ENCODE data around the gene BCAS3.

BCAS3 gene

DNA sequence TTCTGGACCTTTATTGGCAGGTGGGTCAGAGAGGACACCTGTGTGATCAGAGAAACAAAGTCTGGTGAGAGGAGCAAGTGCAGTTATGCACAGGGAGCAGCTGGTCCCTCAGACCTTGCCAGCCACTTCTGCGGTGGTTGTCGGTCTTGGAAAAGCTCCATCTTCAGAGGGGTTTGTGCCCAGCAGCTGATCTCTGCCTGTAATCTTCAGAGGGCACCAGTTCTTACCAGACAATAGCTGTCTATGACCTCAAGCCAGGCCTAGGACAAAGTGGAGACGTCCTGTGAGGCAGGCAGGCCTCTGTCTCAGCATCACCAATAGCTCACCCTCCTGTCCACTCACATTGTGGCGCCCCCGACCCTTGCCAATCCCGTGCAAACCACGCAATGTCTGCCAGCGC lies 655.5 kb downstream of the BCAS3 start:
- DNase-seq (ENCODE audit: low spot score): no peak
- H3K27ac ChIP-seq (ENCODE audit: poor library complexity, severe bottlenecking): no peak overlapping the region
- ATAC-seq (ENCODE audit: low read depth): no peak
- no peaks in the 10 kb centered on the region for H3K36me3 ChIP-seq (ENCODE audit: low read depth)
- H3K9me3 ChIP-seq (ENCODE audit: severe bottlenecking): no peaks in the 10 kb centered on the region
- TF ChIP-seq, protein P1, sequence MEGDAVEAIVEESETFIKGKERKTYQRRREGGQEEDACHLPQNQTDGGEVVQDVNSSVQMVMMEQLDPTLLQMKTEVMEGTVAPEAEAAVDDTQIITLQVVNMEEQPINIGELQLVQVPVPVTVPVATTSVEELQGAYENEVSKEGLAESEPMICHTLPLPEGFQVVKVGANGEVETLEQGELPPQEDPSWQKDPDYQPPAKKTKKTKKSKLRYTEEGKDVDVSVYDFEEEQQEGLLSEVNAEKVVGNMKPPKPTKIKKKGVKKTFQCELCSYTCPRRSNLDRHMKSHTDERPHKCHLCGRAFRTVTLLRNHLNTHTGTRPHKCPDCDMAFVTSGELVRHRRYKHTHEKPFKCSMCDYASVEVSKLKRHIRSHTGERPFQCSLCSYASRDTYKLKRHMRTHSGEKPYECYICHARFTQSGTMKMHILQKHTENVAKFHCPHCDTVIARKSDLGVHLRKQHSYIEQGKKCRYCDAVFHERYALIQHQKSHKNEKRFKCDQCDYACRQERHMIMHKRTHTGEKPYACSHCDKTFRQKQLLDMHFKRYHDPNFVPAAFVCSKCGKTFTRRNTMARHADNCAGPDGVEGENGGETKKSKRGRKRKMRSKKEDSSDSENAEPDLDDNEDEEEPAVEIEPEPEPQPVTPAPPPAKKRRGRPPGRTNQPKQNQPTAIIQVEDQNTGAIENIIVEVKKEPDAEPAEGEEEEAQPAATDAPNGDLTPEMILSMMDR (IDR thresholded peaks at IDR 0.05; ENCODE audit: poor library complexity, severe bottlenecking): no peak
- H3K4me3 ChIP-seq (ENCODE audit: severe bottlenecking): no peak overlapping the region
- H3K4me1 ChIP-seq (ENCODE audit: insufficient read depth, poor library complexity, severe bottlenecking): peaks cover 4% of the 10 kb centered on the region
- no peaks in the 10 kb centered on the region for H3K27me3 ChIP-seq (ENCODE audit: insufficient read depth, poor library complexity, severe bottlenecking)

DNA sequence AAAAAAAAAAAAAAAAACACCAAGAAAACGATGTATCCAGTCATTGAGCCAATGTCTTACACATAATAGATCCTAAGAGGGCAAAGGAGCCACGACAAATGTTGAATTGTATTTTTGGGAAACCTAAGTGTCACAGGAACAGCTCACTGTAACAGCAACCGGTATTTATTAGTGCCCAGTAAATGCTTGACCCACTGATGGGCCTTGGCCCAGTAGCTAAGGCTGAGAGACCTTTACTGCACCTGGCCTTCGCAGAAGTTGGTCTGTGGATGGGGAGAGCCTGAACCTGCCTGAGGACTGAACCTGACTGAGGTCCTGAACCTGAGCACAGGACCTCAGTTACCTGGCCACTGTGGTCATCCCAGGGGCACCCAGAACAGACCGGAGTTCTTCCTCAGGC lies 657.0 kb downstream of the BCAS3 start:
- DNase-seq (ENCODE audit: low spot score) (no peak), ATAC-seq (ENCODE audit: low read depth) (no peak)
- TF ChIP-seq, protein P1 (IDR thresholded peaks at IDR 0.05; ENCODE audit: poor library complexity, severe bottlenecking): no peak
- Histone ChIP-seq H3K27me3 (ENCODE audit: insufficient read depth, poor library complexity, severe bottlenecking) (no peaks in the 10 kb centered on the region), H3K4me1 (ENCODE audit: insufficient read depth, poor library complexity, severe bottlenecking) (peaks cover 7% of the 10 kb centered on the region), H3K27ac (ENCODE audit: poor library complexity, severe bottlenecking) (no peak overlapping the region), H3K9me3 (ENCODE audit: severe bottlenecking) (no peaks in the 10 kb centered on the region), H3K4me3 (ENCODE audit: severe bottlenecking) (no peak overlapping the region), H3K36me3 (ENCODE audit: low read depth) (no peaks in the 10 kb centered on the region)

DNA sequence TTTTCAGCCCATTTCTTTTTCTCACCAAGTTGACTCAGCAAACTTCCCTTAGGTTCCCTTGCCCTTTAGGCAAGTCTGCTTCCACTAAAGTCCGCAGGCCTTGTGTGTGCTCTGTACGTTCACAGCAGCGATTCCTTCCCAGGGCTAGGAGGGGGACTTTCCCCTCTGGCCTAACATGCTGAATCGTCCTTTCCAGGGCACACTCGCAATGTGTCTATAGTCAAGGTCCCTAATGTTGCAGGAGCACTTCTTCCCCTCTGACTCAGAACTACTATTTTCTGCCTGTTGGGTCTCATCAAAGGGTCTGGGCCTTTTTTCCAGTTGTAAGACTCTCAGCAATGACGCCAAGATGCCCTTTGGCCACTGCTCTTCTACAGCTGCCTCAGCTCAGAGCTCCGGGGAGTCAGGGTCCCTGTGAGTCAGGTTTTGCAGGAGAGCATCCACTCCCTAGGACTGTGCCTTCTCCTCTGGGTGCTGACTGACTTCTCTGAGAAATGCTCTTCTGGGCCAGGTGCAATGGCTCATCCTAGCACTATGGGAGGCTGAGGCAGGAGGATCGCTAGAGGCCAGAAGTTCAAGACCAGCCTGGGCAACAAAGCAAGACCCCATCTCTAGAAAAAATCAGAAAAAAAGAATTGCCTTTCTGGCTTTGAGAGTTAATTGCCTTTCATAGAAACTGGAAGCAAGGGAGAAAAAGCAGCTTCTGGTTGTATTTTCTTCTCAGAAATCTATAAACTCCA lies 657.6 kb downstream of the BCAS3 start:
- H3K27ac ChIP-seq (ENCODE audit: poor library complexity, severe bottlenecking): no peak overlapping the region
- no peaks in the 10 kb centered on the region for H3K27me3 ChIP-seq (ENCODE audit: insufficient read depth, poor library complexity, severe bottlenecking)
- no peaks in the 10 kb centered on the region for H3K36me3 ChIP-seq (ENCODE audit: low read depth)
- no peaks in the 10 kb centered on the region for H3K9me3 ChIP-seq (ENCODE audit: severe bottlenecking)
- peaks cover 7% of the 10 kb centered on the region for H3K4me1 ChIP-seq (ENCODE audit: insufficient read depth, poor library complexity, severe bottlenecking)
- DNase-seq (ENCODE audit: low spot score) (no peak), ATAC-seq (ENCODE audit: low read depth) (no peak)
- TF ChIP-seq, protein P1 (IDR thresholded peaks at IDR 0.05; ENCODE audit: poor library complexity, severe bottlenecking): no peak
- no peak overlapping the region for H3K4me3 ChIP-seq (ENCODE audit: severe bottlenecking)

DNA sequence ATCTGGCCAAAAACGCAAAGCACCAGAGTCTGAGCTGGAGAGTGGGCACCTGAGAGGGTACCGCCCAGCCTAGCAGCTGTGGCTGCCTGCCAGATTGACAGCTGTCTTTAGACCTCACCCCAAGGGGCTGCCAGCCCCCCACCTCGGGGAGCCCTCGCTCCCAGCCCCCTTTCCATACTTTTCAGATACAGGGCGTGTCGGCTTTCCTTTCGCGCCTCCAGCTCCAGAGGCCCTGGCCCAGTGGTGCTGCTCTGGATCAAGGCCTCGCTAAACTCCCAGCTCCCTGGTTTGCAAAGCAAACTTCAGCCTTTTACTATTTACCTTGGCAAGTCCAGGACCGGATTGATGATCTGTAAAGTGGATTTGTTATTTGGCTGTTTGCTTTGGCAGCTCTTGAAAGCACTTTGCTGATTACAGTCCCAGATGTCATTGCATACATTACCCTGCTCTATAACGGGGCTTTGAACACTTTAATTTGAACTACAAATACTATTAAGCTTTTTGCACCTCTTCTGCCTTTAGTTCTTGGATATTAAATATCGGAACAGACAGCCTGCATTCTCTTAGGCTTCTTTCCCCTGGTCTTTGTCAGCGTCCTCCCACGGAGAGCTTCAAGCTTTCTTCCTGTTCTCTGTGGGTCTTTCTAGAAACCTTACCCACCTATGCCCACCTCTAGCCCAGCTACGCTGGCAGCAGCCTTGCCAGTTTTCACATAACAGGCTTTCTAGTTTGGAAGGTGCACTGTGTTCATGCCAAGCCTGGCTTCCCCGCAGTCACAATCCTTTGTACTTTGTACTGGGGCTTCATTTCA lies 658.4 kb downstream of the BCAS3 start:
- H3K4me3 ChIP-seq (ENCODE audit: severe bottlenecking): no peak overlapping the region

More for the DNA sequence above, 658.4 kb downstream of the BCAS3 start:
- Histone ChIP-seq H3K9me3 (ENCODE audit: severe bottlenecking) (no peaks in the 10 kb centered on the region), H3K27me3 (ENCODE audit: insufficient read depth, poor library complexity, severe bottlenecking) (no peaks in the 10 kb centered on the region), H3K4me1 (ENCODE audit: insufficient read depth, poor library complexity, severe bottlenecking) (peaks cover 7% of the 10 kb centered on the region), H3K36me3 (ENCODE audit: low read depth) (no peaks in the 10 kb centered on the region), H3K27ac (ENCODE audit: poor library complexity, severe bottlenecking) (no peak overlapping the region)
- no peak for ATAC-seq (ENCODE audit: low read depth)
- DNase-seq (ENCODE audit: low spot score): no peak
- TF ChIP-seq, protein P1 (IDR thresholded peaks at IDR 0.05; ENCODE audit: poor library complexity, severe bottlenecking): no peak

Data from RWPE2 (cell line).